ENCODE results near the gene SOCS1. TPM values are rescaled to one million over a fixed set of nuclear protein-coding genes. Genes with fewer than 3 reads are reported as not detected.

The SOCS1 gene
- total RNA-seq, 2 donors from 2014 or later, result 3.2 to 3.7 TPM

DNA sequence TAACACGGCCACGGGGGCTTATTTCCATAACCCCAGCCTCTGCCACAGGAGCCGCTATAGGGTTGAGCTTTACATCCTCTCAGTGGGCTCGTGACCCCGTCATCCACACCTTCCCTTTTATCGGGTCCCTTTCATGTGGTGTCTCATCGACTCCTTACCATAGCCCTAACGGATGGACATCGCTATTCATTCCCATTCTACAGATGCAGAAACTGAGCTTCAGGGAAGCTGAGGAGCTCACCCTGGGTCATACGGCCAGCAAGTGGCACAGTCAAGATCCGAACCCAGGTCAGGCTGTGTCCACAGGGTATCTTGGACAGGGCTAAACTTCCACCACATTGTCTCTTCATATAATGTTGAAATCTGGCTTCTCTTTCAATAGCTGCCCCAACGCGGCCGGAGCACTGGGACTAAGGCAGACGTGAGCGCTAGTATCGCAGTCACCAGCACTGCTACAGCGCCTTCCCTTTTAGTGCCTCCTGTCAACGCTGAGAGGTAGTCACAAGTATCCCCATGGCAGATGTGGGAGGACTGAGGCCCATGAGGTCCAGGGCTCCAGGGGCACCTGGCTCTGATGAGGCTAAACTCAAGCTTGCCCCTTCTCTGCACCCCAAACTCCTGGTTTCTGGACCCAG lies 50.8 kb downstream of the SOCS1 start:
- TF ChIP-seq, protein P1, sequence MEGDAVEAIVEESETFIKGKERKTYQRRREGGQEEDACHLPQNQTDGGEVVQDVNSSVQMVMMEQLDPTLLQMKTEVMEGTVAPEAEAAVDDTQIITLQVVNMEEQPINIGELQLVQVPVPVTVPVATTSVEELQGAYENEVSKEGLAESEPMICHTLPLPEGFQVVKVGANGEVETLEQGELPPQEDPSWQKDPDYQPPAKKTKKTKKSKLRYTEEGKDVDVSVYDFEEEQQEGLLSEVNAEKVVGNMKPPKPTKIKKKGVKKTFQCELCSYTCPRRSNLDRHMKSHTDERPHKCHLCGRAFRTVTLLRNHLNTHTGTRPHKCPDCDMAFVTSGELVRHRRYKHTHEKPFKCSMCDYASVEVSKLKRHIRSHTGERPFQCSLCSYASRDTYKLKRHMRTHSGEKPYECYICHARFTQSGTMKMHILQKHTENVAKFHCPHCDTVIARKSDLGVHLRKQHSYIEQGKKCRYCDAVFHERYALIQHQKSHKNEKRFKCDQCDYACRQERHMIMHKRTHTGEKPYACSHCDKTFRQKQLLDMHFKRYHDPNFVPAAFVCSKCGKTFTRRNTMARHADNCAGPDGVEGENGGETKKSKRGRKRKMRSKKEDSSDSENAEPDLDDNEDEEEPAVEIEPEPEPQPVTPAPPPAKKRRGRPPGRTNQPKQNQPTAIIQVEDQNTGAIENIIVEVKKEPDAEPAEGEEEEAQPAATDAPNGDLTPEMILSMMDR (IDR thresholded peaks at IDR 0.05), result no peak
- Histone ChIP-seq H3K27me3 (no peaks in the 10 kb centered on the region), H3K27ac (peak overlapping the region; percentile 45), H3K4me3 (no peak overlapping the region), H3K9me3 (no peaks in the 10 kb centered on the region), H3K4me1 (peaks cover 10% of the 10 kb centered on the region), H3K36me3 (no peaks in the 10 kb centered on the region), H3K9ac (ENCODE audit: low read depth in 2 of 2, low read length in 2 of 2) (no peak overlapping the region)
- no peak for DNase-seq
- intact Hi-C loops (cut with DNase I), result no loop called here

DNA sequence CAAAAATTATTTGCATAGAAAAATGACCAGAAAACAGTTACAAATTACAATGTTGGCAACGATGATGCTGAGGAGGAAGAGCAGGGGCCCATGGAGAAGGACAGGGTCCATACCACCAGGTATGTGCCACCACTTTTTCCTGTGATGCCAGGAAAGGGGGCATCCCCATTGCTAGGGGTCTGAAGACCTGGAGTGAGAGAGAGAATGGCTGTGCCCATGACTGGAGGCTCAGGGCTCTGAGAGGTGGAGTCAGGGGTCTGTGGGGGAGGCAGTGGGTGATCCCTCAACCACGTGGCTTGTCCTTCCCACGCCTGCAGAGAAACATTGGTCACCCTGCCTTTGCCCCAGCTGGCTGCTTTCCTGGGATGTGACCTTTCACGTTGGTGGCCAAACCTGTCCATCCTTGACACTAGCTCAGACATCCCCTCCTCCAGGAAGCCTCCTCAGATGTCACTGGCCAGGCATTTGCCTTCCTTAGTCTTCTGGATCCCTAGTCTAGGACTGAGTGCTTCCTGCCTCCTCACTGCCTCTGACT lies 51.4 kb downstream of the SOCS1 start:
- no peak overlapping the region for H3K4me3 ChIP-seq
- no peaks in the 10 kb centered on the region for H3K36me3 ChIP-seq

More for the DNA sequence above, 51.4 kb downstream of the SOCS1 start:
- no peak for DNase-seq
- no peaks in the 10 kb centered on the region for H3K27me3 ChIP-seq
- no peaks in the 10 kb centered on the region for H3K9me3 ChIP-seq
- H3K9ac ChIP-seq (ENCODE audit: low read depth in 2 of 2, low read length in 2 of 2), result no peak overlapping the region
- intact Hi-C loops (cut with DNase I), result no loop called here
- H3K4me1 ChIP-seq, result peaks cover 10% of the 10 kb centered on the region
- no peak overlapping the region for H3K27ac ChIP-seq
- TF ChIP-seq, protein P1 (IDR thresholded peaks at IDR 0.05), result no peak

Other genes starting within 250 kb of the SOCS1 start
- not detected for gene TNP2, start 13.1 kb upstream of the SOCS1 start, total RNA-seq
- not detected for gene PRM3, start 17.4 kb upstream of the SOCS1 start, total RNA-seq
- gene PRM2, start 20.3 kb upstream of the SOCS1 start, total RNA-seq, result not detected
- gene PRM1, start 25.1 kb upstream of the SOCS1 start, total RNA-seq, result not detected
- 10 to 100 TPM; 12.0 to 46.3 TPM for gene RMI2, start 89.3 kb upstream of the SOCS1 start, total RNA-seq

Data from colonic mucosa (tissue), 4 donors.